ENCODE results near the gene UQCRFS1.
"Not testable (repeated sequence)": the region's sequence is repeated elsewhere in the genome, so short reads cannot be mapped to it uniquely, and the experiment has no call there.

UQCRFS1 gene

GRCh38 chr19:29214411-29214810 lies 1.5 kb upstream of the UQCRFS1 start:
- DNase-seq (ENCODE audit: low read depth, low spot score): no peak

GRCh38 chr19:29212356-29212647 lies 649 bp downstream of the UQCRFS1 start:
- no peak for DNase-seq (ENCODE audit: low read depth, low spot score)

- DNase-seq (ENCODE audit: low read depth, low spot score): peak; percentile 16
Observed at GRCh38 chr19:29211562-29212355, 1.2 kb downstream of the UQCRFS1 start.

GRCh38 chr19:29211041-29211440 lies 1.9 kb downstream of the UQCRFS1 start:
- DNase-seq (ENCODE audit: low read depth, low spot score): not testable (repeated sequence)

GRCh38 chr19:29210502-29210901 lies 2.4 kb downstream of the UQCRFS1 start:
- DNase-seq (ENCODE audit: low read depth, low spot score): not testable (repeated sequence)

GRCh38 chr19:29207403-29208187 lies 5.4 kb downstream of the UQCRFS1 start:
- not testable (repeated sequence) for DNase-seq (ENCODE audit: low read depth, low spot score)

- DNase-seq (ENCODE audit: low read depth, low spot score): no peak
Observed at GRCh38 chr19:29206453-29206852, 6.5 kb downstream of the UQCRFS1 start.

GRCh38 chr19:29202281-29202680 lies 10.7 kb downstream of the UQCRFS1 start:
- DNase-seq (ENCODE audit: low read depth, low spot score): no peak

GRCh38 chr19:29201855-29202254 lies 11.1 kb downstream of the UQCRFS1 start:
- no peak for DNase-seq (ENCODE audit: low read depth, low spot score)

GRCh38 chr19:29194658-29195057 lies 18.3 kb downstream of the UQCRFS1 start:
- no peak for DNase-seq (ENCODE audit: low read depth, low spot score)

- DNase-seq (ENCODE audit: low read depth, low spot score): no peak
Observed at GRCh38 chr19:29193155-29193554, 19.8 kb downstream of the UQCRFS1 start.

GRCh38 chr19:29191005-29191404 lies 21.9 kb downstream of the UQCRFS1 start:
- no peak for DNase-seq (ENCODE audit: low read depth, low spot score)

- no peak for DNase-seq (ENCODE audit: low read depth, low spot score)
Observed at GRCh38 chr19:29189033-29189360, 24.0 kb downstream of the UQCRFS1 start.

- no peak for DNase-seq (ENCODE audit: low read depth, low spot score)
Observed at GRCh38 chr19:29188289-29189032, 24.5 kb downstream of the UQCRFS1 start.

- no peak for DNase-seq (ENCODE audit: low read depth, low spot score)
Observed at GRCh38 chr19:29187676-29188075, 25.3 kb downstream of the UQCRFS1 start.

- DNase-seq (ENCODE audit: low read depth, low spot score): no peak
Observed at GRCh38 chr19:29185427-29185826, 27.5 kb downstream of the UQCRFS1 start.

GRCh38 chr19:29176981-29177754 lies 35.8 kb downstream of the UQCRFS1 start:
- no peak for DNase-seq (ENCODE audit: low read depth, low spot score)

GRCh38 chr19:29173896-29174295 lies 39.1 kb downstream of the UQCRFS1 start:
- DNase-seq (ENCODE audit: low read depth, low spot score): no peak

GRCh38 chr19:29172302-29172701 lies 40.6 kb downstream of the UQCRFS1 start:
- no peak for DNase-seq (ENCODE audit: low read depth, low spot score)

GRCh38 chr19:29171525-29171924 lies 41.4 kb downstream of the UQCRFS1 start:
- DNase-seq (ENCODE audit: low read depth, low spot score): no peak

GRCh38 chr19:29170554-29170953 lies 42.4 kb downstream of the UQCRFS1 start:
- DNase-seq (ENCODE audit: low read depth, low spot score): no peak

- DNase-seq (ENCODE audit: low read depth, low spot score): no peak
Observed at GRCh38 chr19:29162694-29163093, 50.3 kb downstream of the UQCRFS1 start.
